Chondrocyte (in vitro differentiated cells): Measurements from ENCODE around the gene SHROOM2. TPM values are rescaled to one million over a fixed set of nuclear protein-coding genes. Genes with fewer than 3 reads are reported as not detected.

Experiments used
- DNase-seq: peaks from one replicate; pipeline ENCODE4 v3.0.0; 2021; ENCODE audit warnings: mixed read lengths, low spot score
- H3K27ac Mint-ChIP-seq: one replicate; pipeline ENCODE4 v1.8.0; 2021; ENCODE audit warnings: mild to moderate bottlenecking, moderate library complexity, mixed read lengths; ENCODE audit not compliant: unreplicated experiment
- H3K27me3 Mint-ChIP-seq: 2 replicates; pipeline ENCODE4 v1.8.0; 2021; ENCODE audit warnings: low read depth, mixed read lengths
- H3K36me3 Mint-ChIP-seq: 2 replicates; pipeline ENCODE4 v1.8.0; 2021; ENCODE audit warnings: low read depth, mixed read lengths
- H3K4me1 Mint-ChIP-seq: 2 replicates; pipeline ENCODE4 v1.8.0; 2021; ENCODE audit warnings: low read depth, mild to moderate bottlenecking, mixed read lengths
- H3K4me3 Mint-ChIP-seq: one replicate; pipeline ENCODE4 v1.8.0; 2021; ENCODE audit warnings: mild to moderate bottlenecking, moderate library complexity, mixed read lengths; ENCODE audit not compliant: unreplicated experiment
- H3K9me3 Mint-ChIP-seq: 2 replicates; pipeline ENCODE4 v1.8.0; 2021; ENCODE audit warnings: low read depth, mixed read lengths
- CTCF ChIP-seq: fragments of 200-600 bp; sonication (generic); IDR thresholded peaks from 2 replicates; pipeline ENCODE4 v1.5.0; 2021; ENCODE audit warnings: antibody characterized with exemption, mild to moderate bottlenecking, moderate library complexity
- total RNA-seq: library from RNA; stranded (reverse); gene quantifications from 3 replicates; pipeline ENCODE4 v1.2.1, GENCODE V29; 2021

SHROOM2 gene
- total RNA-seq, 1 donor from 2014 or later: 4.4 TPM

GRCh38 chrX:9880870-9881269 lies 94.6 kb downstream of the SHROOM2 start:
- H3K36me3 Mint-ChIP-seq: no peaks in the 10 kb centered on the region
- H3K27ac Mint-ChIP-seq: no peak overlapping the region
- DNase-seq: no peak
- no peak for TF ChIP-seq CTCF
- H3K4me1 Mint-ChIP-seq: peaks cover 7% of the 10 kb centered on the region
- H3K27me3 Mint-ChIP-seq: no peaks in the 10 kb centered on the region
- peaks cover 2% of the 10 kb centered on the region for H3K9me3 Mint-ChIP-seq
- no peak overlapping the region for H3K4me3 Mint-ChIP-seq

GRCh38 chrX:9882669-9883446 lies 96.6 kb downstream of the SHROOM2 start:
- H3K4me1 Mint-ChIP-seq: peaks cover 7% of the 10 kb centered on the region
- H3K27ac Mint-ChIP-seq: no peak overlapping the region
- H3K36me3 Mint-ChIP-seq: no peaks in the 10 kb centered on the region
- H3K27me3 Mint-ChIP-seq: no peaks in the 10 kb centered on the region
- H3K4me3 Mint-ChIP-seq: no peak overlapping the region
- peak; percentile 31 for TF ChIP-seq CTCF
- peaks cover 2% of the 10 kb centered on the region for H3K9me3 Mint-ChIP-seq
- no peak for DNase-seq

- TF ChIP-seq CTCF: no peak
- Mint-ChIP-seq H3K27ac (no peak overlapping the region), H3K4me1 (peaks cover 7% of the 10 kb centered on the region), H3K36me3 (no peaks in the 10 kb centered on the region), H3K9me3 (peaks cover 2% of the 10 kb centered on the region), H3K27me3 (no peaks in the 10 kb centered on the region), H3K4me3 (no peak overlapping the region)
- no peak for DNase-seq
Observed at GRCh38 chrX:9884031-9884779, 98.0 kb downstream of the SHROOM2 start.

GRCh38 chrX:9885150-9885549 lies 98.9 kb downstream of the SHROOM2 start:
- Mint-ChIP-seq H3K27me3 (no peaks in the 10 kb centered on the region), H3K4me1 (peaks cover 7% of the 10 kb centered on the region), H3K4me3 (no peak overlapping the region), H3K36me3 (no peaks in the 10 kb centered on the region), H3K27ac (no peak overlapping the region), H3K9me3 (no peaks in the 10 kb centered on the region)
- peak; percentile 80 for TF ChIP-seq CTCF
- no peak for DNase-seq

- H3K4me1 Mint-ChIP-seq: peaks cover 4% of the 10 kb centered on the region
- no peak overlapping the region for H3K4me3 Mint-ChIP-seq
- no peak overlapping the region for H3K27ac Mint-ChIP-seq
- TF ChIP-seq CTCF: no peak
- no peaks in the 10 kb centered on the region for H3K9me3 Mint-ChIP-seq
- H3K36me3 Mint-ChIP-seq: no peaks in the 10 kb centered on the region
- H3K27me3 Mint-ChIP-seq: no peaks in the 10 kb centered on the region
- DNase-seq: no peak
Observed at GRCh38 chrX:9887659-9888297, 101.5 kb downstream of the SHROOM2 start.
